Neutrophil (primary cell): ENCODE results near the gene EPHA3.

Source experiments
- H3K27ac ChIP-seq: fragments of 200-600 bp; sonication (generic); 2 replicates; pipeline ENCODE4 v1.5.1; 2016; ENCODE audit warnings: mild to moderate bottlenecking, moderate library complexity
- H3K27me3 ChIP-seq: fragments of 200-600 bp; sonication (generic); 2 replicates; pipeline ENCODE4 v1.6.0; 2016; ENCODE audit warnings: mild to moderate bottlenecking
- H3K36me3 ChIP-seq: fragments of 200-600 bp; sonication (generic); 2 replicates; pipeline ENCODE4 v1.5.1; 2017
- H3K4me1 ChIP-seq, 2 experiments: fragments of 200-600 bp in 1 of 2; sonication (generic) in 1 of 2; 1 replicate in 1 of 2; 2 replicates in 1 of 2; pipeline versions ENCODE4 v1.5.1 to v1.6.1; 2013 to 2016; ENCODE audit warnings: low read depth in 1 of 2, low read length in 1 of 2, mild to moderate bottlenecking in 1 of 2, moderate library complexity in 1 of 2; ENCODE audit not compliant: control insufficient read depth in 1 of 2, insufficient read depth in 1 of 2
- H3K4me3 ChIP-seq, 2 experiments: fragments of 200-600 bp in 1 of 2; sonication (generic) in 1 of 2; 1 replicate in 1 of 2; 2 replicates in 1 of 2; pipeline ENCODE4 v1.5.1; 2013 to 2016; ENCODE audit warnings: low read depth in 1 of 2, low read length in 1 of 2, mild to moderate bottlenecking in 1 of 2, moderate library complexity in 1 of 2
- H3K9me3 ChIP-seq: fragments of 200-600 bp; sonication (generic); 2 replicates; pipeline ENCODE4 v1.5.1; 2016
- CTCF ChIP-seq: fragments of 200-600 bp; sonication (generic); IDR thresholded peaks from 2 replicates; pipeline ENCODE4 v1.5.1; 2016; ENCODE audit warnings: antibody characterized with exemption

The EPHA3 gene

GRCh38 chr3:89278302-89279025 lies 171.0 kb downstream of the EPHA3 start:
- Histone ChIP-seq H3K36me3 (no peaks in the 10 kb centered on the region), H3K4me1 (no peaks in the 10 kb centered on the region), H3K9me3 (no peaks in the 10 kb centered on the region), H3K27ac (no peak overlapping the region), H3K27me3 (no peaks in the 10 kb centered on the region), H3K4me3 (no peak overlapping the region)
- TF ChIP-seq CTCF = no peak

GRCh38 chr3:89280301-89280700 lies 172.9 kb downstream of the EPHA3 start:
- TF ChIP-seq CTCF = no peak
- H3K9me3 ChIP-seq = no peaks in the 10 kb centered on the region

GRCh38 chr3:89280822-89281365 lies 173.5 kb downstream of the EPHA3 start:
- H3K9me3 ChIP-seq = no peaks in the 10 kb centered on the region
- no peak overlapping the region for H3K27ac ChIP-seq
- H3K27me3 ChIP-seq = no peaks in the 10 kb centered on the region
- no peaks in the 10 kb centered on the region for H3K4me1 ChIP-seq
- H3K36me3 ChIP-seq = no peaks in the 10 kb centered on the region
- no peak for TF ChIP-seq CTCF
- no peak overlapping the region for H3K4me3 ChIP-seq

More at GRCh38 chr3:89280301-89280700, 172.9 kb downstream of the EPHA3 start:
- H3K36me3 ChIP-seq = no peaks in the 10 kb centered on the region
- H3K4me1 ChIP-seq = no peaks in the 10 kb centered on the region
- H3K4me3 ChIP-seq = no peak overlapping the region
- H3K27ac ChIP-seq = no peak overlapping the region
- H3K27me3 ChIP-seq = no peaks in the 10 kb centered on the region

GRCh38 chr3:89287902-89288508 lies 180.6 kb downstream of the EPHA3 start:
- no peaks in the 10 kb centered on the region for H3K36me3 ChIP-seq
- no peak for TF ChIP-seq CTCF
- no peaks in the 10 kb centered on the region for H3K9me3 ChIP-seq
- no peaks in the 10 kb centered on the region for H3K4me1 ChIP-seq
- no peak overlapping the region for H3K4me3 ChIP-seq
- no peaks in the 10 kb centered on the region for H3K27me3 ChIP-seq
- H3K27ac ChIP-seq = no peak overlapping the region

- Histone ChIP-seq H3K9me3 (no peaks in the 10 kb centered on the region), H3K36me3 (no peaks in the 10 kb centered on the region), H3K27me3 (no peaks in the 10 kb centered on the region), H3K4me1 (no peaks in the 10 kb centered on the region), H3K27ac (no peak overlapping the region), H3K4me3 (no peak overlapping the region)
- TF ChIP-seq CTCF = no peak
Measured at GRCh38 chr3:89289574-89290190, 182.3 kb downstream of the EPHA3 start.
